Cardiac septum (tissue), 1 donor: Measurements from ENCODE around the gene TTC21B. TPM values are rescaled to one million over a fixed set of nuclear protein-coding genes. Genes with fewer than 3 reads are reported as not detected.
"Not testable (repeated sequence)": the region's sequence is repeated elsewhere in the genome, so short reads cannot be mapped to it uniquely, and the experiment has no call there.

Experiments
- DNase-seq: peaks from one replicate; pipeline ENCODE4 v3.0.0-alpha.2; 2020; ENCODE audit warnings: low spot score
- intact Hi-C: fragments of 100-400 bp; cut with DNase I; formaldehyde crosslinking; loops from one replicate; pipeline ENCODE4 v1.14.0; 2022
- total RNA-seq: library from RNA; stranded (reverse); fragmentation: NEBNext Ultra II Directional; extraction: Animal tissue kit (Norgen Biotek cat#: 25700); gene quantifications from one replicate; pipeline ENCODE4 v1.2.1, GENCODE V29; 2021
- donor health status: DM: no; HTN: no; CAD: no.

Gene TTC21B
- total RNA-seq, 1 donor from 2014 or later = 12.5 TPM

- intact Hi-C loops = no loop called here
- no peak for DNase-seq
Measured at GRCh38 chr2:165892526-165892925, 61.0 kb downstream of the TTC21B start.

GRCh38 chr2:165891943-165892342 is 61.6 kb downstream of the TTC21B start:
- intact Hi-C loops = no loop called here
- no peak for DNase-seq

- intact Hi-C loops = no loop called here
- no peak for DNase-seq
Measured at GRCh38 chr2:165891345-165891744, 62.2 kb downstream of the TTC21B start.

- intact Hi-C loops = no loop called here
Measured at GRCh38 chr2:165889798-165890197, 63.8 kb downstream of the TTC21B start.

GRCh38 chr2:165889158-165889557 is 64.4 kb downstream of the TTC21B start:
- DNase-seq = no peak
- intact Hi-C loops = no loop called here

More at GRCh38 chr2:165889798-165890197, 63.8 kb downstream of the TTC21B start:
- DNase-seq = no peak

GRCh38 chr2:165888171-165888570 is 65.4 kb downstream of the TTC21B start:
- intact Hi-C loops = no loop called here

GRCh38 chr2:165886487-165887146 is 67.0 kb downstream of the TTC21B start:
- no peak for DNase-seq
- intact Hi-C loops = no loop called here

More at GRCh38 chr2:165888171-165888570, 65.4 kb downstream of the TTC21B start:
- no peak for DNase-seq

GRCh38 chr2:165877565-165878550 is 75.7 kb downstream of the TTC21B start:
- intact Hi-C loops = loop anchor here (10.0 kb wide), 1 partner anchor 633 kb away; no protein-coding TSS in a partner anchor
- no peak for DNase-seq

GRCh38 chr2:165876712-165877111 is 76.9 kb downstream of the TTC21B start:
- intact Hi-C loops = loop anchor here (10.0 kb wide), 1 partner anchor 632 kb away; no protein-coding TSS in a partner anchor
- DNase-seq = no peak

GRCh38 chr2:165876269-165876668 is 77.3 kb downstream of the TTC21B start:
- intact Hi-C loops = loop anchor here (10.0 kb wide), 1 partner anchor 631 kb away; no protein-coding TSS in a partner anchor

GRCh38 chr2:165874445-165875039 is 79.0 kb downstream of the TTC21B start:
- intact Hi-C loops = loop anchor here (2.0 to 10.0 kb wide), 2 partner anchors 472 to 630 kb away; no protein-coding TSS in a partner anchor
- no peak for DNase-seq

More at GRCh38 chr2:165876269-165876668, 77.3 kb downstream of the TTC21B start:
- no peak for DNase-seq

- DNase-seq = no peak
- intact Hi-C loops = loop anchor here (10.0 kb wide), 1 partner anchor 627 kb away; no protein-coding TSS in a partner anchor
Measured at GRCh38 chr2:165872101-165872791, 81.3 kb downstream of the TTC21B start.

GRCh38 chr2:165871025-165871424 is 82.6 kb downstream of the TTC21B start:
- intact Hi-C loops = loop anchor here (10.0 kb wide), 1 partner anchor 626 kb away; no protein-coding TSS in a partner anchor
- DNase-seq = no peak

GRCh38 chr2:165870346-165870745 is 83.2 kb downstream of the TTC21B start:
- intact Hi-C loops = loop anchor here (10.0 kb wide), 1 partner anchor 626 kb away; no protein-coding TSS in a partner anchor
- DNase-seq = no peak

- no peak for DNase-seq
- intact Hi-C loops = no loop called here
Measured at GRCh38 chr2:165868211-165868610, 85.4 kb downstream of the TTC21B start.

GRCh38 chr2:165864296-165864695 is 89.3 kb downstream of the TTC21B start:
- intact Hi-C loops = no loop called here
- no peak for DNase-seq

GRCh38 chr2:165863810-165864261 is 89.7 kb downstream of the TTC21B start:
- no peak for DNase-seq
- intact Hi-C loops = no loop called here

- DNase-seq, intact Hi-C loops: not testable (repeated sequence)
Measured at GRCh38 chr2:165861083-165861482, 92.5 kb downstream of the TTC21B start.

GRCh38 chr2:165859723-165860122 is 93.9 kb downstream of the TTC21B start:
- DNase-seq, intact Hi-C loops: not testable (repeated sequence)
